BE2C (cell line): ENCODE data around the gene DCAF15.

Experiments used
- DNase-seq: peaks from one replicate; pipeline ENCODE4 v3.0.0-alpha.2; 2020
- H3K27me3 ChIP-seq: fragments of 250-450 bp; sonication (Bioruptor Pico); 2 replicates; pipeline ENCODE4 v1.5.1; 2020; ENCODE audit warnings: mild to moderate bottlenecking
- H3K36me3 ChIP-seq: fragments of 250-450 bp; sonication (Bioruptor Pico); 2 replicates; pipeline ENCODE4 v1.5.1; 2020; ENCODE audit warnings: mild to moderate bottlenecking
- H3K4me1 ChIP-seq: fragments of 250-450 bp; sonication (Bioruptor Pico); 2 replicates; pipeline ENCODE4 v1.5.1; 2020
- H3K4me3 ChIP-seq: 2 replicates; pipeline ENCODE4 v1.5.1; 2011; ENCODE audit warnings: low read depth, low read length
- H3K9me3 ChIP-seq: fragments of 250-450 bp; sonication (Bioruptor Pico); 2 replicates; pipeline ENCODE4 v1.5.1; 2020
- TF ChIP-seq, protein P1 (sequence below): IDR thresholded peaks from 2 replicates; pipeline ENCODE4 v1.5.1; 2012; ENCODE audit warnings: mild to moderate bottlenecking, low read depth, low read length

Gene DCAF15

GRCh38 chr19:13981021-13981420 is 28.7 kb downstream of the DCAF15 start:
- Histone ChIP-seq H3K36me3 (no peaks in the 10 kb centered on the region; the same call in 1 of the 2 replicates), H3K27me3 (no peaks in the 10 kb centered on the region), H3K4me1 (peaks cover 31% of the 10 kb centered on the region), H3K9me3 (no peaks in the 10 kb centered on the region), H3K4me3 (no peak overlapping the region)
- peak; percentile 65 for DNase-seq
- TF ChIP-seq, protein P1, sequence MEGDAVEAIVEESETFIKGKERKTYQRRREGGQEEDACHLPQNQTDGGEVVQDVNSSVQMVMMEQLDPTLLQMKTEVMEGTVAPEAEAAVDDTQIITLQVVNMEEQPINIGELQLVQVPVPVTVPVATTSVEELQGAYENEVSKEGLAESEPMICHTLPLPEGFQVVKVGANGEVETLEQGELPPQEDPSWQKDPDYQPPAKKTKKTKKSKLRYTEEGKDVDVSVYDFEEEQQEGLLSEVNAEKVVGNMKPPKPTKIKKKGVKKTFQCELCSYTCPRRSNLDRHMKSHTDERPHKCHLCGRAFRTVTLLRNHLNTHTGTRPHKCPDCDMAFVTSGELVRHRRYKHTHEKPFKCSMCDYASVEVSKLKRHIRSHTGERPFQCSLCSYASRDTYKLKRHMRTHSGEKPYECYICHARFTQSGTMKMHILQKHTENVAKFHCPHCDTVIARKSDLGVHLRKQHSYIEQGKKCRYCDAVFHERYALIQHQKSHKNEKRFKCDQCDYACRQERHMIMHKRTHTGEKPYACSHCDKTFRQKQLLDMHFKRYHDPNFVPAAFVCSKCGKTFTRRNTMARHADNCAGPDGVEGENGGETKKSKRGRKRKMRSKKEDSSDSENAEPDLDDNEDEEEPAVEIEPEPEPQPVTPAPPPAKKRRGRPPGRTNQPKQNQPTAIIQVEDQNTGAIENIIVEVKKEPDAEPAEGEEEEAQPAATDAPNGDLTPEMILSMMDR = no peak

GRCh38 chr19:13981467-13981866 is 29.2 kb downstream of the DCAF15 start:
- H3K4me1 ChIP-seq = peaks cover 35% of the 10 kb centered on the region
- no peaks in the 10 kb centered on the region for H3K9me3 ChIP-seq
- H3K36me3 ChIP-seq = no peaks in the 10 kb centered on the region; the same call in 1 of the 2 replicates
- H3K4me3 ChIP-seq = no peak overlapping the region
- DNase-seq = no peak
- no peaks in the 10 kb centered on the region for H3K27me3 ChIP-seq
- TF ChIP-seq, protein P1 = no peak

DNA sequence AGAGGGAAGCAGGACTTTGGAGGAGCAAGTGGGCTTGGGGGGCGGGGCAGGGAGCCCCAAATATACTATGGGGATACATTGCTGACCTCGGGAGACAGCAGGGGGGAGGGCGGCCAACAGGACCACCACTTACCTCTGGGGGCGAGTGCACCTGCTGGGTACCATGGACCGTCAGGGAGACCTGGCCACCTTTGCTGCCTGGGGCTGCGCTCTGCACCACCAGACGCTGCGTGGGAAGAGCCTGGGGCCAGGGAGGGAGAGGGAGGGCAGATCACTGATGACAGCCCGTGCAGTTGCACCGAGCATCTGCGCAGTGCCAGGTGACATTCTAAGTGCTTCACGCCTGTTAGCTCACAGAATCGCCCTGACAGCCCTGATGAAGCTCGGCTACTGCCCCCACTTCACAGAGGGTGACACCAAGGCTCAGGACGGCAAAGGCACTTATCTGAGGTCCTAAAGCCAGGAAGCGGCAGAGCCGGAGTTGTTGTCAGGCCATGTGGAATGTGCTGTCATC is 29.7 kb downstream of the DCAF15 start:
- TF ChIP-seq, protein P1 = no peak
- H3K4me1 ChIP-seq = peaks cover 41% of the 10 kb centered on the region
- no peak for DNase-seq
- no peak overlapping the region for H3K4me3 ChIP-seq
- H3K9me3 ChIP-seq = no peaks in the 10 kb centered on the region
- no peaks in the 10 kb centered on the region; the same call in 1 of the 2 replicates for H3K36me3 ChIP-seq
- H3K27me3 ChIP-seq = no peaks in the 10 kb centered on the region

GRCh38 chr19:13982773-13983172 is 30.5 kb downstream of the DCAF15 start:
- TF ChIP-seq, protein P1 = no peak
- Histone ChIP-seq H3K4me3 (no peak overlapping the region), H3K27me3 (no peaks in the 10 kb centered on the region), H3K9me3 (no peaks in the 10 kb centered on the region), H3K36me3 (no peaks in the 10 kb centered on the region; the same call in 1 of the 2 replicates), H3K4me1 (peaks cover 47% of the 10 kb centered on the region)
- DNase-seq = no peak

DNA sequence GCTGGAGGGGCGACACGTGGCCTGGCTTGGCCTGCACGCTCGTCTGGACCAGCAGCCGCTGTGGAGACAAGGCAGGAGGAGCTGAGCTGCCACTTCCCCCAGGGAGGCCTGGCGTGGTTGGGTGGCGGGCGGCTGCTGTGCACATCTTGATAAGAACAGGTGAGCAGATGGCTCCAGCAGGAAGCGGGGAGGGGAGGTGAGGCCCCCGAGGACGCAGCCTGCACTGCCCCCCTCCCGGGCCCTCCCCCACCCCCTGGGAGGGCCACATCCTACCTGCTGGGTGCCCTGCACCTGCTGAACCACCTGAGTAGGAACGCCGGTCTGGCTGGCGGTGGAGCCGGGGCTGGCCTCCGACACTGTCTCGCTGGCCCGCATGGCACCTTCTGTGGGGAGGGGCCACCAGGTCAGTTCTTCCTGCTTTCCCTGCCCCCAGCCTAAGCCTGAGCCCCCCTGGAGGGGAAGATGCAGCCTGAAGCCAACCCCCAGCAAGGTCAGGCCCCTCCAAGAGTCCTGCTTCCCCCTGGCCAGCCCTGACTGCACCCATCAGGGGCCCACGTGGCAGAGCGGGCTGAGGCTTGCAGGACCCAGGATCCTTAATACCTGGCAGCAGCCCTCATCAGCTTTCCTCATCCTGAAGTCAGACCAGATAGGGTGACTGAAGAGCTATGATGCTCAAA is 31.0 kb downstream of the DCAF15 start:
- no peak for DNase-seq
- H3K4me1 ChIP-seq = peaks cover 47% of the 10 kb centered on the region
- no peaks in the 10 kb centered on the region for H3K9me3 ChIP-seq
- TF ChIP-seq, protein P1 = no peak
- H3K36me3 ChIP-seq = no peaks in the 10 kb centered on the region; the same call in 1 of the 2 replicates
- H3K4me3 ChIP-seq = no peak overlapping the region
- H3K27me3 ChIP-seq = no peaks in the 10 kb centered on the region

GRCh38 chr19:13984186-13984585 is 31.9 kb downstream of the DCAF15 start:
- Histone ChIP-seq H3K4me1 (peaks cover 46% of the 10 kb centered on the region), H3K27me3 (no peaks in the 10 kb centered on the region), H3K36me3 (no peaks in the 10 kb centered on the region; the same call in 1 of the 2 replicates), H3K9me3 (no peaks in the 10 kb centered on the region), H3K4me3 (no peak overlapping the region)
- DNase-seq = no peak
- TF ChIP-seq, protein P1 = no peak
